Measurements from ENCODE around the gene SETD1B.
A peak's percentile ranks its signal among the peaks of the same experiment; 100 is the strongest.

SETD1B gene

DNA sequence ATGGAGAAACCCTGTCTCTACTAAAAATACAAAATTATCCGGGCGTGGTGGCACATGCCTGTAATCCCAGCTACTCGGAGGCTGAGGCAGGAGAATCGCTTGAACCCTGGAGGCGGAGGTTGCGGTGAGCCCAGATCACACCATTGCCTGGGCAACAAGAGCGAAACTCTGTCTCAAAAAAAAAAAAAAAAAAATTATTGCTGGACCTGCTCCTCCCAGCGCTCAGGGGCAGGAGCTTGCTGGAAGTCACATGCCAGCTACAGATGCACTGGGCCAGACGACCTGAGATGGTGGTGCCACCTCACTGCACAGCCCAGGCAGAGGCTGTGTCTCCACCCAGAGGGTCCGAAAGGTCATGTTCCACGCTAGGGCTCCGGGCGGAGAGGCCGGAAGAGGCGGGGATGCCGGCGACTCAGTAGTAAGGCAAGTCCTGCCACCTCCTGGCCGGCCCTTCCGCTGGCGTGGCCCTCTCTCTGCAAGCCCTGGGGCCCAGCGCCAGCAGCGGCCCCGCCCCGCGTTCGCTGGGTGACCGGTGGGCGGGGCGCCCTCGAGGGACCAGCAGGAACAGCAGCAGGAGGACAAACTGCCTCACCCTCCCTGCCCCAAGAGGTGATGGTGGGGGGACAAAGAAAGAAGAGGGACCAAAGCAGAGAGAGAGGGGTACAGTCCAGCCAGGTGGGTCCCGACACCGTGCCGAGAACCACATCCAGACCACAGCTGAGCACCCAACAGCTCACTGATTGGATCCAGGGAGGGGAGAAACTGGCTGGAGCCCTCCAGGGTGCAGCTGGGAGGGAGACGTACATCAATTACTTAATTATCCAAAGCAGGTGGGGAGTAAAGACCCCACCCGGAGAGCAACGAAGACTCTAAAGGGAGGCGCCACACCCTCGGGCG, 6.7 kb upstream of the SETD1B start:
- no peak for DNase-seq (ENCODE audit: low read depth)

- DNase-seq (ENCODE audit: low read depth): no peak
These were observed 5.6 kb upstream of the SETD1B start for GRCh38 chr12:121797937-121798786.

DNA sequence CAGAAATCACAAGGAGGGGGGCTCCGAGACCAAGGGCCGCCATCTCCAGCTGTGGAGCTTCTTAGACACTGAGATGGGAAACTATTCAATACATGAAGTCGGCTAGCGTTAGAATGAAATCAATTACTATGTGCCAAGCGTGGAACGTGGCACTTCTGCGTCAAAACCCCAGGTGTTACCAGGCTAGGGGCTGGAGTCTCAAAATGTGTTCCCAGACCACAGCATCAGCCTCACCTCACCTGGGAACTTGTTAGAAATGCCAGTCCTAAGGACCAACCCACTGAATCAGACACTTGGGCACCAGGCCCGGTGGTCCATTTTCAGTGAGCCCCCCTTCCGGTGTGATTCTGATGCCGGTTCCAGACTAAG, 5.0 kb upstream of the SETD1B start:
- no peak for DNase-seq (ENCODE audit: low read depth)

DNA sequence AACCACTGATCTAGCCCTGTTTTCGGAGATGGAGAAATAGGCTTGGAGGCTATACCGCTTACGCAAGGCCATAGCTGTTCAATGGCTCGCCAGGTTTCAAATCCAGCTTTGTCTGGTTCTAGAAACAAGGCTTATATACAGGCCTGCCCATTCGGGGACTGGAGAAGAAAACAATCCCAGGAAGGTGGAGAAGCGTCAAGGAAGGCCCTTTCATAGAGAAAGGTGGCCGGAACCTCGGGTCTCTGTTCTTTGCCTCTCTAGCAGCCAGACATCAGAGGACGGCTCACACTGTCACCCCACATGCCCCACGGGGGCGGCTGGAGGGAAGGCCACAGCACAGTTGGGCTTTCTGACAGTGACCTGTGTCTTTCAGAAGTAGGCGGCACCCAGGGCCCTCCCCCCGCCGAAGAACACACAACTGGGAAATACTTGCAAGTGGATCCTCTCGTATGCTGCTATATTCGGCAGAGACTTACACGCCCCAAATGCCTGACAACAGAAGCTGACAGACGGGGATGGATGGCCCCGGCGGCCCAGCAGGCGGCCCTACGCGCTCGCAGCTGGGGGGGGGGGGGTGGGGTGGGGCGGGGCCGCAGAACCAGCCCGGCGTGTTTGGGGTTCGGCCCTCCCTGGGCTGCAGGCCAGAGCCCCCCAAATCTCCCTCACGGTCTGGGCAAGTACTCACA, 4.5 kb upstream of the SETD1B start:
- no peak for DNase-seq (ENCODE audit: low read depth)

DNA sequence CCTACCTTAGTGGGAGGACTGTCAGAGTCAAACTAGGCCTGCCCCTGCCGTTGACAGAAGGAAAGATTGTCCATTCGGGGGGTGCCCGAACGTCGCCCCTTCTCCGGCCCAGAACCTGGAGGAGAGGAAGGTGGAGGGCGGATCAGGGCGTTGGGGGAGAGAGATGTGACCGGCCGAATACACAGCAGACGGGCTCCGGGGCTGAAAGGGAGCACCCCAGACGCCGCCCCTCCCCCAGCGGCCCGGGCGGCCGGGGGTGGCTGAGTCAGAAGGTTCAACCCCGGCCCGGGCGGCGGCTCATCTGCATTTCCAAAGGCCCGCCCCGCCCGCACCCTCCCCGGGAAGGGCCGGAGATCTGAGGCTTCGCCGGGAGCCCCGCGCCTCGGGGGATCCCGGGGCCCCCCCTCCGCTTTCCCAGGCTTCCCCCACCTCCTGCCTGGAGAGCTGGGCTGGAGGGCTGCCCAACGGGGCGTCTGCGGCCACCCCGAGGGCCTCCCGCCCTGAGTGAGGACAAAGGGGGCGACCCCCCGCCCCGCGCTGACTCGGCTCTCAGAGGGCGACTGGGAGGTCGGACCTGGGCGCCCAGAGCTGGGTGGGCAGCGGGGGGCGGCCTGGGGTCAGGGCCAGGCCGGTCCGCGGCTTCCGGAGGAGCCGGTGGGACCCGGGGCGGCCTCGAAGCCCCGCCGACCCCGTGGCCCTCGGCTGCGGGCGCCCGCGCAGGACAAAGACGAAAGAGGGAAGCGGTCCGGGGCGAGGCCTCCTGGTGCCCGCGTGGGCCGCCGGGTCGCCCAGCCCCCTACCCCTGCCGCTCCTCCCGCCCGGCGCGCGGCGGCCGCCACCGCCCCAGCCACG, 3.7 kb upstream of the SETD1B start:
- peak; percentile 64 for DNase-seq (ENCODE audit: low read depth)

DNA sequence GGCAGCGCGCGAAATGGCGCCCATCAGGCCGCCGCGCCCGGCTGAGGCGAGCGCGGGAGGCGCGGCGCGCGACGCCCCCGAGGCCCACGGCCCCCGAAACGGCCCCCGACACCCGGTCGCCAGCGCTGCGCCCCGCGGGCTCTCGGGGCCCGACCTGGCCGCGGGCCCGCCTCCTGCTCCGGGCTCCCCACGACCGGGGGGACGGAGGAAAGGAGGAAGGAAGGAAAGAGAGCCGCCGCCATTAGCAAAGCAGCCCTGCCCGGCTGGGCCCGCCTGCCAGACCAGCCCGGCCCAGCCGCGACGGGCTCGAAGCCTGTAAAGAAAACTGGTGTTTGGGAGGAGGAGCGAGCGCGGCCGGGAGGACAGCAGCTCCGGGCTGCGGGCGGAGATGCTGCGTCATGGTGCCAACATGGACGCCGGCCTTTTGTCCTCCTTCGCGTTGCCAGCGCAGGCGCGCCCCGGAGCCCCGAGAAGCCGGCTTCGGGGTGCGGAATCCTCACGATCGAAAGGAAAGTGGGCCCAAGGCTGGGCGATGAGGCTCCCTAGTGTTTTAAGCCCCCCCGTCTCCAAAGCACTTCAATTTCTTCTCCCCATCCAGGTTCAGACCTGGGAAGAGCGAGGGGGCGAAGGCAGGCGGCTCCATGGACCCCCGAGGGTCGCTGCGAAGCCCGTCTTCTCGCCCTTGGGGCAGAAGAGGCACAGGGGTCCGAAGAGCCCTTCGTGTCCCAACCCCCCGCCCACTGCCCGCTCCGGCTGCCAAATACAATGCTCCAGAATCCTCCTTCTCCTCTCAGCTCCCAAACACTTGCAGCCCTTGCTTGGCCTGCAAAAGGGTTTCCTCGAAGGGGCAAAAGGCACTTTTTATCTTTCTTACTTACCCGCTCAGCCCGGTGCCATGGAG, 2.9 kb upstream of the SETD1B start:
- DNase-seq (ENCODE audit: low read depth): no peak

DNA sequence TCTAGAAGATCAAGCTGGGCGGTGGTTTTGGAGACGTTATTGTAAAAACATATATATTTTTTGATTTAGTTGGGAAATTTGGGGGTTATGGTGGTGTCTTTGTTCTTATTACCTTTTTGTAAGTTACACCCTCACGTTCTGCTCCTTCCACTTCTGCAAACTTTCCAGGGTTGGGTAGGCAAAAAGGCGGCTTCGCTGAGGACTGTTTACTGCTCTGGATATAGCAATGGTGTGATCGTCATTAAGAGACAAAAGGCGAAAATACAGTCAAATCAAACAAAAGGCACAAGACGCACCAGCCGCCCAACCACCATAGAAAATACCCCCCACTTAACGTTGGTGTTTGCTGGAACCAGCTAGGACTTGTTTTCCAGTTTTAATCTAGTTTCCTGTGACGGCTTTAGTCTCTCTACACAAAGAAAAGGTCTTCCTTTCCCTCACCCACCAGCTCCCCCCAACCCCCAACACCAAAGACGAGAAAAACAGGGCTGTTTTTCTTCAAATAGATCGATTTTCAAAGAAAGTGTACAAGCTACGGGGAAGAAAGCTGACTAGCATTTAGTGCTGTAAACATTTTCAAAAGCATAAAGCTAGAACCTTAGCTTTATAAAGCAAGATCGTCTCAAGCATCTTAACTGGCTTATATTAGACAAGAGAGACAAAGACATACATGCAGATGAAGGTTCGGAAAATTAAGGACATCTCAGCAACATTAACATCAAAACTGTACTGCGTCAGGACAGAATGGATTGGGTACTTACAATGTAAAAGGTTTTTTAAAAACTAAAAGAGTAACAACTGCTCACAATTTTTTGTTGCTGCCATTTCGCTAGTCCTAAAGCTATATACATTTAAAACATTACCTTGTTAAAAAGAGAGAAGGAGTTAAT, 2.0 kb upstream of the SETD1B start:
- DNase-seq (ENCODE audit: low read depth): no peak

GRCh38 chr12:121802485-121802842, 1.3 kb upstream of the SETD1B start:
- DNase-seq (ENCODE audit: low read depth): no peak

GRCh38 chr12:121802843-121803698, 738 bp upstream of the SETD1B start:
- peak; percentile 79 for DNase-seq (ENCODE audit: low read depth)

- DNase-seq (ENCODE audit: low read depth): no peak
These were observed 755 bp downstream of the SETD1B start for GRCh38 chr12:121804417-121805111.

GRCh38 chr12:121805171-121806008, 1.6 kb downstream of the SETD1B start:
- DNase-seq (ENCODE audit: low read depth): no peak

DNA sequence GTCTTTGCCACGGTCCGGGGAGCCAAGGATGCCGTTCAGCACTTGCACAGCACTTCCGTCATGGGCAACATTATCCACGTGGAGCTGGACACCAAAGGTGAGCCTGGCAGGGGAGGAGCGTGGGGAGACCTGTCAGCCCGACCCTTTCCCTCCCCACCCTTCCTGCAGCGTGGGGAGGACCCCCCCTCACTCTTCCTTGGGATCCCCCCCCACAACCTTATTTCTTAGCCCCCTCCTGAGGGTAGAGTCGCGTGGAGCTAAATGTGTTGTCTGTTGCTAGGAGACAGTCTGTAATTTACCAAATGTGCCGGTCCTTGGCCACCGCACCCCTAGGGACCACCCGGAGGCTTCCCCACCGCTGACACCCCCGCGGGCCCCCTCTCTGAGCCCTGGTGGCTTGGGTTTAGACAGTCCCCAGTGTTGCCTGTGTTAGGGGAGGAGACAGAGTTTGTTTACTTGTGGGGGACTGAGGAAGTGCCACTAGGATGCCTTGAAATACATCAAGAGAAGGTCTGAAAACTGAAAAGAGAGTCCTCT, 2.3 kb downstream of the SETD1B start:
- no peak for DNase-seq (ENCODE audit: low read depth)

DNA sequence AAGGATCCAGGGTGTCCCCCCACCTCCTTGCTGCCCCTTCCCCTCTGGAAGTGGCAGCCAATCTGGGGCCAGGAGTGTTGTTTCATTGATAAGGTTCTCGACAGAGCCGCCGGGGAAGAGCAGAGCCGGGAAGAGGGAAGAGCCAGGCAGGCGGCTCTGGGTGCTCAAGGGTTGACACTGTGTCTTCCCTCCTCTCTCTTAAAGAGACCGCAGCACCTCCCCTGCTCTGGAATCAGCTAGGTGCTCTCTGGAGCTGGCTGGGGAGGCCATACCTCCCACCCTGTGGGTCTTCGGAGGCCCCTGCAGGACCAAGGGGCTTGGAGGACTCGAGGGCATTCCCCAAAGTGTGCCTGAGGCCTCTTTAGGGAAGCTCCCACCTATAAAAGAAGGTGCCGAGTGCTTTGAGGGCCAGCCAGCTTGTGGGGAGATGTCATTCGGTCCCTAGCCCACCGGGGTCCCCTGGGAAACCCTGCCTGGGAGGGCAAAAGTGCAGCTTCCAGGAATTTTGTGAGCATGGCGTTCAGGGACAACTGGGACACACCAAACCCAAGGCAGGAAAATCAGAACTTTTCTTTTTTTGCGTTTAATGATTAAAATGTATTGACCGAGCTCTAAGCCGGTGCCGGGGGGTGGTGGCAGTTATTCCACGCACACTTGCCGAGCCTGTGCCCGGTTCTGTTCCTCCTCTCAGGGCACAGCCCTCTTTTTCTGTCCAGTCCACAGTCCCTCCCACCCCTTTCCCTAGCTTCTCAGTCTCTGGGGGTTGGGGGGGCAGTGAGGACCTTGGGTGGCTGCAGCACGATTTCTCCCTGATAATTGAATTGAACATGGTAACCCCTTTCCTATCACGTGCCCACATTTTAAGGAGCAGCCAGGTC, 3.0 kb downstream of the SETD1B start:
- DNase-seq (ENCODE audit: low read depth): no peak

- DNase-seq (ENCODE audit: low read depth): no peak
These were observed 4.0 kb downstream of the SETD1B start for GRCh38 chr12:121807642-121808347.

GRCh38 chr12:121808623-121809022, 4.8 kb downstream of the SETD1B start:
- DNase-seq (ENCODE audit: low read depth): no peak
